ENCODE measurements around the gene RAB14. TPM values are rescaled to one million over a fixed set of nuclear protein-coding genes. Genes with fewer than 3 reads are reported as not detected.
A peak's percentile ranks its signal among the peaks of the same experiment; 100 is the strongest.

RAB14 gene
- total and polyA plus RNA-seq, 10 of the 15 experiments (the other 5 are each of a cell fraction or from before 2014, with no cell fraction given): 16.7 to 59.9 (median 25.4) TPM

DNA sequence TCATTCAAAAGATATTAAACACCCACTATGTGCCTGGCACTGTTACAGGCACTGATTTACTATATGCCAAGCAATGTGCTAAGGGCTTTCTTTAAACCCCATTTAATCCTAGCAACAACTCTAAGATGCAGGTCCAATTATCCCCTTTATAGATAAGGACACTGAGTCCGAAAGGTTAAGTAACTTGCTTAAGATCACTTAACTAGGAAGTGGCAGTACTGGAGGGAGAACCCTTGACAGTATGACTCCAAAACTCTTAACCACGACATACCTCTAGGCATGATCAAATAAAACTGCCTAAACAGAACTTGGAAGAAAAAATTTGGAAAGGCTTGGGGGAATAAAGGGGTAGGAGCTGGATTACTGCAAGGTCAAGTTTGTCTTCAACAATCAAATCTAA is 1.7 kb downstream of the RAB14 start:
- Histone ChIP-seq H3K79me2 (ENCODE audit: control insufficient read depth, insufficient read depth, low read length) (peaks cover 76% of the 10 kb centered on the region), H2AFZ (ENCODE audit: control insufficient read depth, low read depth, low read length) (no peak overlapping the region), H3K9ac (ENCODE audit: control insufficient read depth, insufficient read depth, low read length) (peak overlapping the region; percentile 93), H3K9me3 (replicated peaks; ENCODE audit: control insufficient read depth, insufficient read depth, low read length) (no peaks in the 10 kb centered on the region), H3K27me3 (replicated peaks in 1 of 2; ENCODE audit: control insufficient read depth in 2 of 2, insufficient read depth in 2 of 2, low read length in 1 of 2) (no peaks in the 10 kb centered on the region), H3K4me3 (peak overlapping the region; percentile 90), H3K4me1 (ENCODE audit: control insufficient read depth, insufficient read depth, low read length) (peaks cover 8% of the 10 kb centered on the region), H3K27ac (ENCODE audit: control insufficient read depth, insufficient read depth) (no peak overlapping the region; the same call in 1 of the 2 replicates), H3K36me3 (ENCODE audit: control insufficient read depth in 2 of 2, insufficient read depth in 2 of 2, low read length in 1 of 2) (no peaks in the 10 kb centered on the region), H4K20me1 (ENCODE audit: control insufficient read depth, insufficient read depth) (0 out of 2 replicates have a peak, but pooled peaks cover 4% of the 10 kb centered on the region), H3K4me2 (ENCODE audit: control insufficient read depth, insufficient read depth) (peak overlapping the region; percentile 84)
- in situ Hi-C loops (cut with MboI) (no loop called here), intact Hi-C loops (cut with micrococcal nuclease; ENCODE audit: unreplicated experiment) (loop anchor here (5.0 kb wide), 1 partner anchor 273 kb away; the partner anchor contains the start of gene TRAF1)
- 0 out of 3 replicates have a peak, but pooled peaks have one; percentile 3 for ATAC-seq
- ChIA-PET POLR2A (interaction anchor here (0.9 to 2.5 kb wide), 6 partner anchors 10 to 78 kb away, joined by 3 to 11 read pairs (median 4); no protein-coding TSS in a partner anchor), RAD21 (ENCODE audit: unreplicated experiment) (interaction anchor here (0.6 to 2.4 kb wide), 9 partner anchors 13 to 444 kb away, joined by 3 to 15 read pairs (median 4); no protein-coding TSS in a partner anchor), CTCF (interaction anchor here (0.9 to 3.4 kb wide), 7 partner anchors 9 to 444 kb away, joined by 3 to 34 read pairs (median 5); no protein-coding TSS in a partner anchor), SMC1A (ENCODE audit: uncharacterized antibody, unreplicated experiment) (interaction anchor here (0.7 to 4.8 kb wide), 10 partner anchors 8 to 200 kb away, joined by 3 to 44 read pairs (median 4); no protein-coding TSS in a partner anchor)
- TF ChIP-seq CBFB (IDR thresholded peaks at IDR 0.05; ENCODE audit: low read depth) (no peak), FOXK2 (IDR thresholded peaks at IDR 0.05) (no peak), NR2C2 (IDR thresholded peaks at IDR 0.05; ENCODE audit: borderline replicate concordance, control insufficient read depth, insufficient read length, low read depth) (no peak), KLF5 (IDR thresholded peaks at IDR 0.05; ENCODE audit: partially characterized antibody) (no peak), IRF5 (IDR thresholded peaks at IDR 0.05; ENCODE audit: borderline replicate concordance) (no peak), NBN (IDR thresholded peaks at IDR 0.05) (no peak), TBL1XR1 (IDR thresholded peaks at IDR 0.05; ENCODE audit: low read depth, low read length) (no peak), DPF2 (IDR thresholded peaks at IDR 0.05) (no peak), ZNF24 (IDR thresholded peaks at IDR 0.05) (no peak), NR2C1 (IDR thresholded peaks at IDR 0.05) (no peak), SKIL (IDR thresholded peaks at IDR 0.05; ENCODE audit: low read depth, poor library complexity, severe bottlenecking) (no peak), ATF7 (IDR thresholded peaks at IDR 0.05; ENCODE audit: low read depth) (no peak), ELK1 (IDR thresholded peaks at IDR 0.05; ENCODE audit: low read depth, low read length) (no peak), GABPA (IDR thresholded peaks at IDR 0.05; ENCODE audit: low read depth) (no peak), MYB (IDR thresholded peaks at IDR 0.05; ENCODE audit: borderline replicate concordance, low read depth, low read length) (no peak), EZH2 (IDR thresholded peaks at IDR 0.05; ENCODE audit: borderline replicate concordance, control insufficient read depth, low read depth, low read length) (no peak), NFIC (IDR thresholded peaks at IDR 0.05; ENCODE audit: low read depth, low read length) (no peak), PML (IDR thresholded peaks at IDR 0.05; ENCODE audit: low read length) (no peak)
- TF ChIP-seq, protein P1, sequence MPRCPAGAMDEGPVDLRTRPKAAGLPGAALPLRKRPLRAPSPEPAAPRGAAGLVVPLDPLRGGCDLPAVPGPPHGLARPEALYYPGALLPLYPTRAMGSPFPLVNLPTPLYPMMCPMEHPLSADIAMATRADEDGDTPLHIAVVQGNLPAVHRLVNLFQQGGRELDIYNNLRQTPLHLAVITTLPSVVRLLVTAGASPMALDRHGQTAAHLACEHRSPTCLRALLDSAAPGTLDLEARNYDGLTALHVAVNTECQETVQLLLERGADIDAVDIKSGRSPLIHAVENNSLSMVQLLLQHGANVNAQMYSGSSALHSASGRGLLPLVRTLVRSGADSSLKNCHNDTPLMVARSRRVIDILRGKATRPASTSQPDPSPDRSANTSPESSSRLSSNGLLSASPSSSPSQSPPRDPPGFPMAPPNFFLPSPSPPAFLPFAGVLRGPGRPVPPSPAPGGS (IDR thresholded peaks at IDR 0.05; ENCODE audit: borderline replicate concordance, insufficient read depth, low read depth, low read length, poor library complexity, severe bottlenecking): no peak
- BruUV-seq (replicated peaks): no TSS peak
- FAIRE-seq: no peak
- WGBS (ENCODE audit: insufficient coverage, insufficient replicate concordance, low lambda C conversion rate, missing lambda C conversion rate): 6% methylated on average over 2 of the region's 2 CpGs
- DNase-seq (ENCODE audit: low read depth, low spot score): no peak
